NCI-H2029 (cell line): ENCODE results near the gene SLX4.
"Not testable (repeated sequence)": the region's sequence is repeated elsewhere in the genome, so short reads cannot be mapped to it uniquely, and the experiment has no call there.

Experiments used
- DNase-seq: peaks from one replicate; lab custom pipeline; 2025; lab: John Stamatoyannopoulos, UW

SLX4 gene

GRCh38 chr16:3642397-3643094 is 31.1 kb upstream of the SLX4 start:
- no peak for DNase-seq

GRCh38 chr16:3641801-3642396 is 30.5 kb upstream of the SLX4 start:
- no peak for DNase-seq

GRCh38 chr16:3640632-3641501 is 29.5 kb upstream of the SLX4 start:
- no peak for DNase-seq

- no peak for DNase-seq
Observed at GRCh38 chr16:3640207-3640606, 28.8 kb upstream of the SLX4 start.

GRCh38 chr16:3638916-3639644 is 27.7 kb upstream of the SLX4 start:
- no peak for DNase-seq

- DNase-seq: no peak
Observed at GRCh38 chr16:3637371-3637923, 26.0 kb upstream of the SLX4 start.

GRCh38 chr16:3625911-3626732 is 14.7 kb upstream of the SLX4 start:
- DNase-seq: no peak

- DNase-seq: no peak
Observed at GRCh38 chr16:3625331-3625730, 13.9 kb upstream of the SLX4 start.

GRCh38 chr16:3623642-3624041 is 12.2 kb upstream of the SLX4 start:
- DNase-seq: no peak

GRCh38 chr16:3618769-3619141 is 7.3 kb upstream of the SLX4 start:
- DNase-seq: no peak

- no peak for DNase-seq
Observed at GRCh38 chr16:3612510-3613466, 1.4 kb upstream of the SLX4 start.

GRCh38 chr16:3610698-3611145 is 684 bp downstream of the SLX4 start:
- DNase-seq: no peak

GRCh38 chr16:3609895-3610697 is 1.3 kb downstream of the SLX4 start:
- no peak for DNase-seq

- not testable (repeated sequence) for DNase-seq
Observed at GRCh38 chr16:3608976-3609375, 2.4 kb downstream of the SLX4 start.

- no peak for DNase-seq
Observed at GRCh38 chr16:3608069-3608468, 3.3 kb downstream of the SLX4 start.

- DNase-seq: no peak
Observed at GRCh38 chr16:3607634-3608033, 3.8 kb downstream of the SLX4 start.

GRCh38 chr16:3607161-3607560 is 4.2 kb downstream of the SLX4 start:
- DNase-seq: no peak

GRCh38 chr16:3606441-3606840 is 5.0 kb downstream of the SLX4 start:
- no peak for DNase-seq

- DNase-seq: no peak
Observed at GRCh38 chr16:3602320-3602653, 9.1 kb downstream of the SLX4 start.
